DOHH2 (cell line): Measurements from ENCODE around the gene RAPH1.

Experiments
- H3F3A ChIP-seq: fragments of 200-600 bp; sonication (generic), shearing (Covaris generic); 2 replicates; pipeline ENCODE4 v1.6.0; 2016; ENCODE audit warnings: antibody characterized with exemption, mild to moderate bottlenecking; ENCODE audit not compliant: control insufficient read depth, insufficient read depth
- H3K27ac ChIP-seq: fragments of 200-600 bp; sonication (generic); 2 replicates; pipeline ENCODE4 v1.5.1; 2014; ENCODE audit warnings: low read depth, mild to moderate bottlenecking, low read length, moderate library complexity
- H3K27me3 ChIP-seq: fragments of 200-600 bp; sonication (generic); 2 replicates; pipeline ENCODE4 v1.6.1; 2014; ENCODE audit warnings: mild to moderate bottlenecking, low read length, mixed read lengths; ENCODE audit not compliant: control insufficient read depth
- H3K36me3 ChIP-seq: fragments of 200-600 bp; sonication (generic); 2 replicates; pipeline ENCODE4 v1.6.1; 2014; ENCODE audit warnings: mild to moderate bottlenecking, low read length, moderate library complexity, mixed read lengths; ENCODE audit not compliant: control insufficient read depth
- H3K4me1 ChIP-seq: fragments of 200-600 bp; sonication (generic); 2 replicates; pipeline ENCODE4 v1.6.1; 2014; ENCODE audit warnings: mild to moderate bottlenecking, low read length, mixed read lengths; ENCODE audit not compliant: control insufficient read depth
- H3K4me2 ChIP-seq: fragments of 200-600 bp; sonication (generic); 2 replicates; pipeline ENCODE4 v1.6.0; 2014; ENCODE audit warnings: mild to moderate bottlenecking, low read length, moderate library complexity
- H3K4me3 ChIP-seq: fragments of 200-600 bp; sonication (generic); 2 replicates; pipeline ENCODE4 v1.5.1; 2014; ENCODE audit warnings: mild to moderate bottlenecking, low read length, mixed read lengths
- H3K79me2 ChIP-seq: fragments of 200-600 bp; sonication (generic); 2 replicates; pipeline ENCODE4 v1.6.1; 2014; ENCODE audit warnings: mild to moderate bottlenecking, low read length, mixed read lengths; ENCODE audit not compliant: control insufficient read depth
- H3K9me2 ChIP-seq: fragments of 200-600 bp; sonication (generic); replicated peaks from 2 replicates; pipeline ENCODE4 v1.6.1; 2014; ENCODE audit warnings: mild to moderate bottlenecking, low read length, mixed read lengths; ENCODE audit not compliant: control insufficient read depth
- H3K9me3 ChIP-seq: fragments of 200-600 bp; sonication (generic); 2 replicates; pipeline ENCODE4 v1.6.1; 2014; ENCODE audit warnings: antibody characterized with exemption, low read length, mixed read lengths; ENCODE audit not compliant: control insufficient read depth, insufficient read depth
- H4K20me1 ChIP-seq: fragments of 200-600 bp; sonication (generic); 2 replicates; pipeline ENCODE4 v1.6.0; 2014; ENCODE audit warnings: low read depth, mild to moderate bottlenecking, antibody characterized with exemption, low read length, moderate library complexity; ENCODE audit not compliant: control insufficient read depth, insufficient read depth
- EZH2phosphoT487 ChIP-seq: fragments of 200-600 bp; sonication (generic); IDR thresholded peaks from 2 replicates; pipeline ENCODE4 v1.6.1; 2017; ENCODE audit warnings: borderline replicate concordance, mild to moderate bottlenecking, antibody characterized with exemption, low read length, moderate library complexity, mixed read lengths
- TF ChIP-seq, protein P1 (sequence below): fragments of 200-600 bp; sonication (generic); IDR thresholded peaks from one replicate; pipeline ENCODE4 v1.5.1; 2014; ENCODE audit warnings: antibody characterized with exemption, mild to moderate bottlenecking, low read depth, low read length; ENCODE audit not compliant: poor library complexity, severe bottlenecking

RAPH1 gene

DNA sequence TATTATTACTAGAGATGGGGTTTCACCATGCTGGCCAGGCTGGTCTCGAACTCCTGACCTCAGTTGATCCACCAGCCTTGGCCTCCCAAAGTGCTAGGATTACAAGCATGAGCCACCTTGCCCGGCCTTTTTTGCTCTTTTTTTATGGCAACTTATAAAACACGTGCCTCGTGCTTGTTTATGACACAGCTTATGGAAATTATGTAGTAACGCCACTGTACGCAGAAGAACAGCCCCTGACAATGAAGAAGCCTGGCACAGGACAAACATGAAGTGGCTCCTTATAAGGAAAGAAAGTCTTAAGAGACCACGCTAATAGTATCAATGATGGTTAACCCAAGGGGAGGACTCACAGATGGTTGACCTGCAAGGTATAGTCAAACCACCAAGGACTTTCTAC is 37.2 kb upstream of the RAPH1 start:
- no peaks in the 10 kb centered on the region for H3K79me2 ChIP-seq
- no peaks in the 10 kb centered on the region for H3K36me3 ChIP-seq
- no peaks in the 10 kb centered on the region for H3F3A ChIP-seq
- peaks cover 7% of the 10 kb centered on the region; the same call in 1 of the 2 replicates for H3K27me3 ChIP-seq
- H4K20me1 ChIP-seq = no peaks in the 10 kb centered on the region
- no peaks in the 10 kb centered on the region for H3K9me3 ChIP-seq
- TF ChIP-seq, protein P1, sequence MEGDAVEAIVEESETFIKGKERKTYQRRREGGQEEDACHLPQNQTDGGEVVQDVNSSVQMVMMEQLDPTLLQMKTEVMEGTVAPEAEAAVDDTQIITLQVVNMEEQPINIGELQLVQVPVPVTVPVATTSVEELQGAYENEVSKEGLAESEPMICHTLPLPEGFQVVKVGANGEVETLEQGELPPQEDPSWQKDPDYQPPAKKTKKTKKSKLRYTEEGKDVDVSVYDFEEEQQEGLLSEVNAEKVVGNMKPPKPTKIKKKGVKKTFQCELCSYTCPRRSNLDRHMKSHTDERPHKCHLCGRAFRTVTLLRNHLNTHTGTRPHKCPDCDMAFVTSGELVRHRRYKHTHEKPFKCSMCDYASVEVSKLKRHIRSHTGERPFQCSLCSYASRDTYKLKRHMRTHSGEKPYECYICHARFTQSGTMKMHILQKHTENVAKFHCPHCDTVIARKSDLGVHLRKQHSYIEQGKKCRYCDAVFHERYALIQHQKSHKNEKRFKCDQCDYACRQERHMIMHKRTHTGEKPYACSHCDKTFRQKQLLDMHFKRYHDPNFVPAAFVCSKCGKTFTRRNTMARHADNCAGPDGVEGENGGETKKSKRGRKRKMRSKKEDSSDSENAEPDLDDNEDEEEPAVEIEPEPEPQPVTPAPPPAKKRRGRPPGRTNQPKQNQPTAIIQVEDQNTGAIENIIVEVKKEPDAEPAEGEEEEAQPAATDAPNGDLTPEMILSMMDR = no peak
- TF ChIP-seq EZH2phosphoT487 = no peak
- no peak overlapping the region for H3K4me3 ChIP-seq
- H3K27ac ChIP-seq = no peak overlapping the region
- no peaks in the 10 kb centered on the region for H3K9me2 ChIP-seq
- no peaks in the 10 kb centered on the region for H3K4me1 ChIP-seq
- H3K4me2 ChIP-seq = no peak overlapping the region

DNA sequence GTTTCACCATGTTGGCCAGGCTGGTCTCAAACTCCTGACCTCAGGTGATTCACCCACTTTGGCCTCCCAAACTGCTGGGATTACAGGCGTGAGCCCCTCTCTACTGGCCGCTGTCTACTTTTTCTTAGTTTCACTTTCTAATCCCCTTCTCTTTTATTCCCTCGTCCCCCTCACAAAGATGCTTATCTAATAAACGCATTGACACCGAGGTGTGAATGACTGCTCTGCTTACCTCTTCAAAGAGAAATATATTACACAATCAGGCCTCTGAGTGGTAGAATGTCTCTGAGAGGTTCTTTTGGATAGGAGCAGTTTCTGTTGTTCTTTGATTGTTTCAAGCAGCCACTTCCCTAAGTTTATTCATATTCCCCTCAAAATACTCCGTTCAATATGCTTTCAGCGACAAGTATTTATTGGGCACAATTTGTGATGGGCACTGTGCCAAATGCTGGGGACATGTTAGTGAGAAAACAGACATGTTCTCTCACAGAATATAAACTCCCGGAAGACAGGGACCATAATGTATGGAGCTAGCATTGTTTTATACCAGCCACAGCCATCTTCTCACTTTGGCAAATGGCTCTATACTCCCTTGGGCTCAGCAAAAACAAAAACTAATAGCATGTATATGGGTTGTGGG is 34.7 kb upstream of the RAPH1 start:
- Histone ChIP-seq H3K9me2 (no peaks in the 10 kb centered on the region), H3F3A (no peaks in the 10 kb centered on the region), H3K9me3 (no peaks in the 10 kb centered on the region), H3K4me1 (peaks cover 5% of the 10 kb centered on the region; the same call in 1 of the 2 replicates), H3K36me3 (no peaks in the 10 kb centered on the region), H4K20me1 (no peaks in the 10 kb centered on the region), H3K4me2 (no peak overlapping the region), H3K27ac (no peak overlapping the region), H3K27me3 (peaks cover 14% of the 10 kb centered on the region), H3K4me3 (no peak overlapping the region), H3K79me2 (no peaks in the 10 kb centered on the region)
- no peak for TF ChIP-seq EZH2phosphoT487
- TF ChIP-seq, protein P1 = no peak

DNA sequence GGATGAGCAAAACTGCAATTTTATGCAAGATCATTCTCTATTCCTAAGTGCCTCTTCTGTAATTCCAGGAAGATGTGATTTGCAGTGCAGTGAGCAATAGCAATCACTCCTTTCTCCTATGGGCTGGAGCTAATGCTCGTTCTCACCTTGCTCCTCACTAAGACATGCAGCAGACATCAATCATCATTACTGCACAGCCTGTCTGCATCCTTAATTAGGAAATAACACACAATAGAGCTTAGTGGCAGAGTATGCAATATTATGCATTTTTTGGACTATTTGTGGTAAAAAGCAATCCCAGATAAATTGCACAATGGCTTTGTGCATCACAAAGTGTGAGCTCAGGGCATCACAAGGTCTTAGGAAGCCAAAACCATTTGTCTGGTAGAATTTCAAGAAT is 32.6 kb upstream of the RAPH1 start:
- H3K79me2 ChIP-seq = no peaks in the 10 kb centered on the region
- H3K27me3 ChIP-seq = peaks cover 20% of the 10 kb centered on the region
- H3K27ac ChIP-seq = no peak overlapping the region
- no peak overlapping the region for H3K4me3 ChIP-seq
- no peaks in the 10 kb centered on the region for H3F3A ChIP-seq
- H3K9me3 ChIP-seq = no peaks in the 10 kb centered on the region
- H4K20me1 ChIP-seq = no peaks in the 10 kb centered on the region
- no peaks in the 10 kb centered on the region for H3K9me2 ChIP-seq
- H3K4me1 ChIP-seq = peaks cover 5% of the 10 kb centered on the region; the same call in 1 of the 2 replicates
- H3K36me3 ChIP-seq = no peaks in the 10 kb centered on the region
- H3K4me2 ChIP-seq = no peak overlapping the region
- TF ChIP-seq EZH2phosphoT487 = no peak
- TF ChIP-seq, protein P1 = no peak
